A673 (cell line): ENCODE data around the gene MRRF. TPM values are rescaled to one million over a fixed set of nuclear protein-coding genes. Genes with fewer than 3 reads are reported as not detected.

Experiments
- Bru-seq: library from RNA; stranded (reverse); fragments of 400-500 nt; gene quantifications from one replicate; lab custom pipeline; 2021; lab: Mats Ljungman, UMichigan
- BruChase-seq, 2 experiments: library from RNA; stranded (reverse); fragments of 400-500 nt; gene quantifications; one replicate each; lab custom pipeline; 2021; lab: Mats Ljungman, UMichigan
- BruUV-seq: library from RNA; stranded (reverse); fragments of 400-500 nt; replicated peaks from 2 replicates; lab custom pipeline; 2021; lab: Mats Ljungman, UMichigan
- CTCF ChIA-PET: fragments of 300-600 bp; sonication (Branson Sonifier 250); formaldehyde crosslinking; loops from one replicate; lab custom pipeline; 2022; ENCODE audit warnings: antibody characterized with exemption; lab: Charles Lee
- POLR2A ChIA-PET: fragments of 300-600 bp; sonication (Branson Sonifier 250); formaldehyde crosslinking; loops from one replicate; lab custom pipeline; 2022; ENCODE audit warnings: antibody characterized with exemption; ENCODE audit not compliant: low non-redundant PET; lab: Charles Lee
- DNase-seq: peaks from one replicate; pipeline ENCODE4 v3.0.0-alpha.2; 2015; ENCODE audit warnings: low spot score
- H3K27ac ChIP-seq: fragments of 200-600 bp; sonication (generic); 2 replicates; pipeline ENCODE4 v1.5.1; 2016; ENCODE audit warnings: mixed run types, low read depth, mild to moderate bottlenecking, mixed read lengths, antibody characterized with exemption, low read length; ENCODE audit not compliant: poor library complexity, severe bottlenecking
- H3K27me3 ChIP-seq: fragments of 200-600 bp; sonication (generic); replicated peaks from 2 replicates; pipeline ENCODE4 v1.6.1; 2017; ENCODE audit warnings: mixed run types, low read depth, mild to moderate bottlenecking, mixed read lengths, antibody characterized with exemption, low read length; ENCODE audit not compliant: insufficient read depth, poor library complexity
- H3K36me3 ChIP-seq: fragments of 200-600 bp; sonication (generic); 2 replicates; pipeline ENCODE4 v1.6.1; 2016; ENCODE audit warnings: mixed run types, mild to moderate bottlenecking, mixed read lengths, antibody characterized with exemption, low read length; ENCODE audit not compliant: insufficient read depth, poor library complexity, severe bottlenecking
- H3K4me1 ChIP-seq: fragments of 200-600 bp; sonication (generic); 2 replicates; pipeline ENCODE4 v1.6.1; 2017; ENCODE audit warnings: mixed run types, mild to moderate bottlenecking, mixed read lengths, antibody characterized with exemption, low read length; ENCODE audit not compliant: insufficient read depth, poor library complexity, severe bottlenecking
- H3K4me3 ChIP-seq: fragments of 200-600 bp; sonication (generic); 2 replicates; pipeline ENCODE4 v1.5.1; 2016; ENCODE audit warnings: low read depth, mixed run types, mild to moderate bottlenecking, mixed read lengths, low read length; ENCODE audit not compliant: poor library complexity, severe bottlenecking
- H3K9me3 ChIP-seq: fragments of 200-600 bp; sonication (generic); 2 replicates; pipeline ENCODE4 v1.6.1; 2016; ENCODE audit warnings: mixed run types, low read depth, mild to moderate bottlenecking, mixed read lengths, antibody characterized with exemption, low read length; ENCODE audit not compliant: poor library complexity, severe bottlenecking
- CTCF ChIP-seq: fragments of 300-800, 200-600 bp; sonication (generic); conservative IDR thresholded peaks from 2 replicates; pipeline ENCODE4 v1.5.1; 2017; ENCODE audit warnings: low read depth, mild to moderate bottlenecking, antibody characterized with exemption, low read length, moderate library complexity, mixed read lengths
- EZH2 ChIP-seq: fragments of 200-600 bp; sonication (generic); IDR thresholded peaks from 2 replicates; pipeline ENCODE4 v1.6.1; 2017; ENCODE audit warnings: borderline replicate concordance, low read depth, mild to moderate bottlenecking, mixed read lengths, antibody characterized with exemption, low read length; ENCODE audit not compliant: poor library complexity, severe bottlenecking
- intact Hi-C: fragments of 100-400 bp; cut with micrococcal nuclease; formaldehyde crosslinking; loops from one replicate; pipeline ENCODE4 v1.10.0; 2022; ENCODE audit not compliant: unreplicated experiment
- long read RNA-seq: library from polyadenylated mRNA; stranded (forward); transcript quantifications from one replicate; pipeline ENCODE4 v2.0.0, GENCODE V29; 2022
- total RNA-seq: library from RNA; stranded (reverse); gene quantifications from 2 replicates; pipeline ENCODE4 v1.2.3, GENCODE V29; 2021

The MRRF gene
- total RNA-seq (35.0 and 44.9 TPM in 2 replicates), Bru-seq, nascent RNA (percentile 78 among the genes with signal in this experiment), BruChase-seq, experiment 1, labeled RNA remaining after a 2-hour chase (percentile 69 among the genes with signal in this experiment), BruChase-seq, experiment 2, labeled RNA remaining after a 6-hour chase (percentile 72 among the genes with signal in this experiment)
- long read RNA-seq, full-length matches to known transcripts = 20 of 40 reads
- long read RNA-seq, partial matches to known transcripts = 1 of 40 reads
- long read RNA-seq, other reads (novel, unspliced or antisense) = 19 of 40 reads

GRCh38 chr9:122264360-122265148, at the start of gene MRRF, which contains the start of gene RBM18:
Gene MRRF, plus strand, starts transcription at chr9:122264882. Its CDS starts 6,010 bp downstream, at chr9:122270892.
Gene RBM18, minus strand, starts transcription at chr9:122264840. Its CDS starts 3,348 bp downstream, at chr9:122261492.
- CTCF ChIA-PET = interaction anchor here (0.6 kb wide), 1 partner anchor 566 kb away, joined by 6 read pairs; no protein-coding TSS in a partner anchor
- no TSS peak for BruUV-seq
- TF ChIP-seq EZH2 = no peak
- TF ChIP-seq CTCF = no peak
- DNase-seq = peak; percentile 91
- intact Hi-C loops = loop anchor here (10.0 kb wide), 1 partner anchor 110 kb away; the partner anchor contains the start of genes MORN5 and NDUFA8
- POLR2A ChIA-PET = no interaction called here
- Histone ChIP-seq H3K4me3 (peak within 1 kb of the TSS; percentile 89), H3K4me1 (peaks cover 12% of the 10 kb centered on the region), H3K9me3 (no peaks in the 10 kb centered on the region), H3K36me3 (peaks cover 10% of the 10 kb centered on the region), H3K27ac (peak within 1 kb of the TSS; percentile 92), H3K27me3 (no peaks in the 10 kb centered on the region)

- no peaks in the 10 kb centered on the region for H3K36me3 ChIP-seq
- TF ChIP-seq CTCF (no peak), EZH2 (no peak)
- no TSS peak for BruUV-seq
- no peaks in the 10 kb centered on the region for H3K9me3 ChIP-seq
- no peak overlapping the region for H3K4me3 ChIP-seq
- CTCF ChIA-PET = no interaction called here
- intact Hi-C loops = no loop called here
- no peak for DNase-seq
- H3K4me1 ChIP-seq = peaks cover 13% of the 10 kb centered on the region
- POLR2A ChIA-PET = no interaction called here
- H3K27me3 ChIP-seq = peaks cover 98% of the 10 kb centered on the region
- no peak overlapping the region for H3K27ac ChIP-seq
Observed at GRCh38 chr9:122215663-122216062, 49.0 kb upstream of the MRRF start.

- H3K27me3 ChIP-seq = peaks cover 98% of the 10 kb centered on the region
- CTCF ChIA-PET = no interaction called here
- no TSS peak for BruUV-seq
Observed at GRCh38 chr9:122216138-122216797, 48.4 kb upstream of the MRRF start.

More at GRCh38 chr9:122216138-122216797, 48.4 kb upstream of the MRRF start:
- intact Hi-C loops = no loop called here
- no peak for DNase-seq
- no peak overlapping the region for H3K27ac ChIP-seq
- no peak for TF ChIP-seq CTCF
- no peak for TF ChIP-seq EZH2
- no peaks in the 10 kb centered on the region for H3K9me3 ChIP-seq
- no peaks in the 10 kb centered on the region for H3K36me3 ChIP-seq
- POLR2A ChIA-PET = no interaction called here
- H3K4me3 ChIP-seq = no peak overlapping the region
- H3K4me1 ChIP-seq = peaks cover 13% of the 10 kb centered on the region
